Fibroblast of the conjunctiva (primary cell): ENCODE results near the gene ACOX3.

Experiments used
- DNase-seq: peaks from one replicate; pipeline ENCODE4 v3.0.0-alpha.2; 2010; ENCODE audit warnings: low read depth

ACOX3 gene

DNA sequence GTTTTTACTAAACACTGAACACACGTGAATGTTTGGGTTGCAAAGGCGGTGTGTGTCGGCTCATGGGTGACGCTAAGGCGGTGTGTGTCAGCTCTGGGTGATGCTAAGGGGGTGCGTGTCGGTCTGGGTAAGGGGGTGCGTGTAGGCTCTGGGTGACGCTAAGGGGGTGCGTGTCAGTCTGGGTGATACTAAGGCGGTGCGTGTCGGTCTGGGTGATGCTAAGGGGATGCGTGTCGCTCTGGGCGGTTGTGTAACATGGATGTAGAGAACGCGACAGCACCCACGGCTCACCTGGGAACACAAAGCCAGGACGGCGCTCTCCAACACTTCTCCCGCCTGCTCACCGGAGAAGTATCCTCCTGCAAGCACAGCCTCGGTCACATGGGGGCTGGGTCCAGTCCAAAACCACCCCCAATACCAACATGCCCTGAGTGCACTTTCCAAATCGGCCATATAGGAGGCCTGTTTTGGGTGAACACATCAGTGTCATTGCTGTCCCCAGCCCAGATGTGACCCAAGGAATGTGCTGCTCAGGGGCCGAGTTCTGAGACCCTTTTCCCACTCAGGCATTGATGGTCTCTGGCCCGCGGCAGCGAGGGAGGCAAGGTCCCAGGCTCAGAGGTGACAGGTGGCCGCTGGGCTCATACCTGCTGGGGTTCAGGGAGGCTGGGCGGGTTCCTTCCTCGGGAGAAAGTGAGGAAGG lies 67.1 kb downstream of the ACOX3 start:
- no peak for DNase-seq

- DNase-seq = no peak
Observed at GRCh38 chr4:8372506-8372905, 68.0 kb downstream of the ACOX3 start.

DNA sequence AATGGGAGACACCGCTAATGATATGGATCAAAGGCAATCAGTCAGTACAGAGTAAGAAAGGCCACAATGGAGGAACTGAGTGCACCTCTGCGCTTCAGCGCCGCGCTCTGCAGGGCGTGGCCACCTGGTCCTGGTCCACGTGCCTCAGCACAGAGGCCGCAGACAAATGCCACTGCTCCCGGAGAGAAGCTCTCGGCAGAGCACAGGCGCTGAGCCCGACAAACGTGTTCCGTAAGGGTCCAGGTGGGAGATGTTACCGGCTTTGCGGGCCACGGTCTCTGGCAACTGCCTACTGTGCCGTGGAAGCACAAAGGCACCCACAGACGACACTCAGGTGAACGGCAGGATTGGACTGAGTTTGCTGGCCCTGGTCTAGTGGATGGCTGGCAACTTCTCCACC lies 68.9 kb downstream of the ACOX3 start:
- DNase-seq = no peak

- no peak for DNase-seq
Observed at GRCh38 chr4:8370835-8371595, 69.5 kb downstream of the ACOX3 start.

DNA sequence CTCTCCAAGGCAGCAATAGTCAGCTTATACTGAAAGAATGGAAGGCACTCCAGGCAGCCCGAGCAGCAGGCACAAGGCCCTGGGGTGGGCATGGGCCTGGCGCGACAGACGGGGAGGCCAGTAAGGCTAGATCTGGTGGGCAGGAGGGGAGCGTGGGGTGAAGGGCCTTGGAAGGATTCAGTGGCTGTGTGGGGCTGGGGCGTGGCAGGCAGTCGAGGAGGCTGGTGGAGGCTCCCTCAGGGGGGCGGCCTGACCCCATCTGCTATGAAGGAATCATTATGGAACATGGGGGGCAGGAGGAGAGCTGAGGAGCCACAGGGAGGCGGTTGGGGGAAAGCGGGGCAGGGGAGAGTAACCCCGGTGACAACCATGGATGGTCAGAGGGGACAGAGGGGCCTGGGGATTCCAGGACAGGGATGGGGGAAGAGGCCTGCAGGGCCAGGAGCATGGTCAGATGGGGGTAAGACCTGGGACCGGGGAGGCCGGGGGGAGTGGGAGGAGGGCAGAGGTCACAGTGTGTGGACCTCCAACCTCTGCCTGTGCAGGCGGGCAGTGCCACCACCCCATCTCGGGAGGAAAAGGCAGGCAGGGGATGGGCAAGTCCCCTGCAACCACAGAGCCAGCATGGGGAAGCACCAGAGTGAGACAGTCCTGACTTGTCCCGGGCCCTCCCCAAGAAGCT lies 70.3 kb downstream of the ACOX3 start:
- no peak for DNase-seq

GRCh38 chr4:8369426-8370105 lies 71.0 kb downstream of the ACOX3 start:
- no peak for DNase-seq

- no peak for DNase-seq
Observed at GRCh38 chr4:8368998-8369397, 71.5 kb downstream of the ACOX3 start.

- no peak for DNase-seq
Observed at GRCh38 chr4:8368061-8368481, 72.5 kb downstream of the ACOX3 start.

DNA sequence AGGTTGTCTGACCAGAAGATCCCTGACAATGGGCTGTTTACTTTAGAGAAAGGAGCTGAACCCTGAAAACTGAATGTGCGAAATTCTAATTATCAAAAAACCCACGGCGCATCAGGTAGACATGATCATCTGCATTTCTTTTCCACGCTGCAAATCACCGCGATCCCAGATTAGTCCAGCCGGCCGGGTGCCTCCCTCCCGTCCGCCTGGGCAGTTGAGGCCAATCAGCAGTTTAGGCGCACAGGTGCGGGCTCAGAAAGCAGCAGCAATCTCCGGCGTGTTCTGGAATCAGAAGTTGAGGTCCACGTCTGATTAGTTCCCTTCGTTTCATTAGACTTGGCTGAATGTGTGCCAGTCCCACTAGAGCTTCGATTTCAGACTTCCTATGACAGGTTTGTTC lies 73.9 kb downstream of the ACOX3 start:
- DNase-seq = no peak

DNA sequence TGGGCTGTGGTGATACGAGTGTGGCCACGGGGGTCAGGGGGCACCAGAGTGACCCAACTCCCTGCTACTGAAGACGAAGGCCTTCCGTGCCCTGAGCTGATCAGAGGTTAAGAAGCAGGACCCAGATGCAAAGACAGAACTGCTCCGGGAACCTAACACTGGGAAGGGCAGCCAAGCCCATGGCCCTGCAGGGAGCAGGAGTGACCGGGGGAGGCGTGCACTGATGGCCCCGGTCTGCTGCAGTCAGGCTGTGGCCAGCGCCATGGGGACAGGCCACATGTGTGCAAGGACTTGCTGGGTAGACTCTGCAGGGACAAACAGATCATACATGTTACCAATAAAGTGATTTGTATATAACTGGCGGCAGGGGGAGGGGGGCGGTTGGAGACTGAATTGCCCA lies 74.6 kb downstream of the ACOX3 start:
- no peak for DNase-seq

- DNase-seq = no peak
Observed at GRCh38 chr4:8365353-8365752, 75.2 kb downstream of the ACOX3 start.

- DNase-seq = no peak
Observed at GRCh38 chr4:8364848-8365350, 75.6 kb downstream of the ACOX3 start.

GRCh38 chr4:8364141-8364540 lies 76.4 kb downstream of the ACOX3 start:
- no peak for DNase-seq

DNA sequence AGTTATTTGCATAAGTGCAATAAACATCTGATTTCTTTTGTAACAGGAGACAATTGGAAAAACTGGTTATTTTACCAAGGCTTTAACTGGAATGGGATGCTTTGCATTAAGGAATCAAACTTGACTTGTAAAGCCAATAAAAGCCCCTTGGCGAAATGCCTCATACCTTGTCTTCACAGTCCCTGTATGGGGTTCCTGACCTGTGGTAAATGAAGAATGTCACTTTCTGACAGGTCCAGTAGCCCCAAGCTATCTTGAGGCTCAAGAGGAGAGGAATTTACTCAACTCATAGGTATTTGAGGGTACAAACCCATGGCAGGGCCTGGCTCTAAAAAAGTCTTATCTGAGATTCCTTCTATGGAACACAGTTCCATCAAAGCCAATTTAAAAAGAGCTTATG lies 78.0 kb downstream of the ACOX3 start:
- no peak for DNase-seq

- no peak for DNase-seq
Observed at GRCh38 chr4:8359193-8359592, 81.3 kb downstream of the ACOX3 start.

- DNase-seq = no peak
Observed at GRCh38 chr4:8356856-8357255, 83.7 kb downstream of the ACOX3 start.

DNA sequence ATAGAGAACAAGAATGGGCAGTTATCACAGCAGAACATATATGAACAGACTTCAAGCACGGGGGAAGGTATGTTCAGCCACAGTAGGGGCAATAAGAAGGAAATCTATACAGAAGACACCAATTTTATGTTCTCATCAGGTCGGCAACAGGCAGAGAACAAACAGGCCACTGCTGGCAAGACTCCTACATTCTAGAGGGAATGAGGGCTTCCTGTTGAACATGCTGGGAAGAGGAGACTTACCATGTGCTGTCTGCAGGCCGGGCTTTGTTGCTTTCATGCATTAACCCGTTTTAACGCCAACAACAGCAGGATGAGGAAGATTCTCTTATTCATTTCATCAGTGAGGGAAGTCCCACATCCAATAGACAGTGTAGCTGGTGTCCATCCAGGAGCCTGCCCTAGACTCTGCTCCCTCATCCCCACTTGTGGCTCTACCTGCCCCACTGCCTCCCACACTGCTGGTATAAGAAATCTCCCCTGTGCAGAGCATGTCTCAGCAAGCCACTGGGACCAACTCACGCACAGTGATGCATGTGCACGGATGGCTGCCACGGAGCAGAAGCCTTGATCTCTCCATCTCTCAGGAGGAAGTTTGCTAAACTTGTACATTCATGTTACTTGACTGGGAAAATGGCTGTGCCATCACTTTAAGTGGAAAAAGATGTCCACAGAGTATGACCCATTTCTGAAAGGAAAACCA lies 84.5 kb downstream of the ACOX3 start:
- DNase-seq = no peak

- no peak for DNase-seq
Observed at GRCh38 chr4:8355306-8355705, 85.2 kb downstream of the ACOX3 start.

DNA sequence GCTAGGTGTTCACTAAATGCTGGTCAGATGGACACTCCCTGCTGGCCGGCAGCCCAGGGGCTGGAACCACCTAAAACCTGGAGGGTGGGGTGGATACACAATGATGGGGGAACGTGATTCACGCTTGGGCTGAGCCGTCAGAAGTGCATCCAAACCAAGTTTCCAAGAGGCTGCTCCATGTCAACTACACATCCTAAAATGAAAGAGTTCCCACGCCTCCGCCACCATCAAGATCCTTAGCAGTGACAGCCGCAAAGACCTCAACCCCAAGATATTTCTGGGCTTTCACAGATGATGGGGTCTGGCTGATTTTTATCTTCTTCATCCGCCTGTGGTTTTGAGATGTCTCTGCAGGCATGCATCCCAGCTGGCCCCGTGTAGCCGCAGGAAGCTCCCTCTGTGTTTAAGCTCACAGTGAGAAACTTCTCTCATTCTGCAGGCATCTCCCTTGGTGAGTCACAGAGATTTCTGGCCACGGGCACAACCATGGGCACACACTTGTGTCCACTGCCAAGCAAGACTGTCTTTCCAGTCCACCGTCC lies 86.5 kb downstream of the ACOX3 start:
- no peak for DNase-seq

DNA sequence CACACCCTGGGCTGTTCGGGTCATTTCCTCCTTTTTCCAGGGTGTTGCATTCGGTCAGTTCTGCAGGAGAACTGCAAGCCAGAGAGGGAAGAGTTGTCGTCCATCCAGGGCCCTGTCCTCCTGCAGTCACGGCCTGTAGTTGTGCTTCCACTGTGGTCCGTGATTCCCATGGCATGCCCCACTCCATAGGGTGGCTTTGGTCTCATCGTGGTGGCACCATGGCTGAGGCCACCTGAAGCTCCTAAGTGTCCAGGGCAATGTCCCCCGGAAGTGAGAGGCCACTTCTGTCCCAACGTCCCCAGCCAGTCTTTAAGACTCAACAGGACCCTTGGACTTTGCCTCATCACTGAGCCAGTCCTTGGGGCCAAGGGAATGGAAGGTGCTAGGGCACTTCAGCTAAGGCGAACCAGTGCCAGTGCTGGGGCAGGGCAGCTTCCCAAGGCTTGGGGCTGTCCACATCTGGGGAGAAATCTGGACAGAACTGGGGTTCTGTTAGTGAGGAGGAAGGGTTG lies 87.3 kb downstream of the ACOX3 start:
- DNase-seq = no peak
